GM23338 (cell line): ENCODE results near the gene TPCN2. TPM values are rescaled to one million over a fixed set of nuclear protein-coding genes. Genes with fewer than 3 reads are reported as not detected.
A peak's percentile ranks its signal among the peaks of the same experiment; 100 is the strongest.

ENCODE experiments used
- ATAC-seq: fragments of 200-7000 bp; cut with Tn5 transposase; 3 replicates; pipeline ENCODE4 v1.9.1; 2020
- DNase-seq: peaks from one replicate; pipeline ENCODE4 v3.0.0-alpha.2; 2015; ENCODE audit warnings: low spot score
- H2AFZ ChIP-seq: fragments of 200-600 bp; sonication (generic); 2 replicates; pipeline ENCODE4 v1.8.0; 2016; ENCODE audit warnings: antibody characterized with exemption, mild to moderate bottlenecking, moderate library complexity
- H3F3A ChIP-seq: fragments of 200-600 bp; sonication (generic); replicated peaks from 2 replicates; pipeline ENCODE4 v1.8.0; 2017; ENCODE audit warnings: antibody characterized with exemption, mixed run types, low read depth
- H3K27ac ChIP-seq: fragments of 200-600 bp; sonication (generic); 2 replicates; pipeline ENCODE4 v1.6.1; 2016; ENCODE audit warnings: low read depth
- H3K27me3 ChIP-seq: fragments of 200-600 bp; sonication (generic); 2 replicates; pipeline ENCODE4 v1.8.0; 2016; ENCODE audit warnings: mild to moderate bottlenecking, mixed run types, moderate library complexity; ENCODE audit not compliant: insufficient read depth
- H3K36me3 ChIP-seq: fragments of 200-600 bp; sonication (generic); 2 replicates; pipeline ENCODE4 v1.8.0; 2016; ENCODE audit warnings: mild to moderate bottlenecking; ENCODE audit not compliant: insufficient read depth
- H3K4me1 ChIP-seq: fragments of 200-600 bp; sonication (generic); 2 replicates; pipeline ENCODE4 v1.8.0; 2016; ENCODE audit warnings: mild to moderate bottlenecking, moderate library complexity; ENCODE audit not compliant: insufficient read depth
- H3K4me2 ChIP-seq: fragments of 200-600 bp; sonication (generic); 2 replicates; pipeline ENCODE4 v1.7.1; 2017; ENCODE audit warnings: mixed run types
- H3K4me3 ChIP-seq: fragments of 200-600 bp; sonication (generic); 2 replicates; pipeline ENCODE4 v1.6.1; 2016; ENCODE audit warnings: mixed run types
- H3K79me2 ChIP-seq: fragments of 200-600 bp; sonication (generic); replicated peaks from 2 replicates; pipeline ENCODE4 v1.8.0; 2017; ENCODE audit warnings: mild to moderate bottlenecking; ENCODE audit not compliant: insufficient read depth
- H3K9me2 ChIP-seq: fragments of 200-600 bp; sonication (generic); 2 replicates; pipeline ENCODE4 v1.8.0; 2017; ENCODE audit not compliant: insufficient read depth
- H4K20me1 ChIP-seq: fragments of 200-600 bp; sonication (generic); replicated peaks from 2 replicates; pipeline ENCODE4 v1.8.0; 2017; ENCODE audit warnings: mild to moderate bottlenecking; ENCODE audit not compliant: insufficient read depth
- H3K27ac Mint-ChIP-seq: 2 replicates; pipeline ENCODE4 v1.8.0; 2020; ENCODE audit warnings: inconsistent platforms, mild to moderate bottlenecking, moderate library complexity, mixed read lengths
- H3K27me3 Mint-ChIP-seq: 3 replicates; pipeline ENCODE4 v1.8.0; 2022; ENCODE audit warnings: low read depth, mild to moderate bottlenecking, moderate library complexity, mixed read lengths, inconsistent platforms; ENCODE audit not compliant: insufficient read depth, poor library complexity
- H3K36me3 Mint-ChIP-seq: 3 replicates; pipeline ENCODE4 v1.8.0; 2021; ENCODE audit warnings: low read depth, mild to moderate bottlenecking, inconsistent platforms, moderate library complexity, mixed read lengths
- H3K4me1 Mint-ChIP-seq: 3 replicates; pipeline ENCODE4 v1.8.0; 2020; ENCODE audit warnings: mild to moderate bottlenecking, inconsistent platforms, mixed read lengths
- H3K4me3 Mint-ChIP-seq: 3 replicates; pipeline ENCODE4 v1.8.0; 2021; ENCODE audit warnings: moderate library complexity, mild to moderate bottlenecking, inconsistent platforms, mixed read lengths
- H3K9me3 Mint-ChIP-seq: 3 replicates; pipeline ENCODE4 v1.8.0; 2020; ENCODE audit warnings: moderate library complexity, mild to moderate bottlenecking, inconsistent platforms, mixed read lengths
- CREB1 ChIP-seq: fragments of 250-450 bp; sonication (Bioruptor Pico); IDR thresholded peaks from 2 replicates; pipeline ENCODE4 v1.5.0; 2020; ENCODE audit warnings: low read depth, mild to moderate bottlenecking, moderate library complexity
- CTCF ChIP-seq, 2 experiments: fragments of 200-600 bp in 1 of 2; sonication (generic) in 1 of 2; conservative IDR thresholded peaks; 2 replicates each; pipeline versions ENCODE4 v1.5.1 to v1.6.1; 2016 to 2017; ENCODE audit warnings: antibody characterized with exemption in 2 of 2, low read depth in 2 of 2, mild to moderate bottlenecking in 2 of 2, moderate library complexity in 1 of 2
- ETS1 ChIP-seq: IDR thresholded peaks from 2 replicates; pipeline ENCODE4 v1.6.1; 2016; ENCODE audit warnings: antibody characterized with exemption
- EZH2 ChIP-seq: fragments of 200-600 bp; sonication (generic); IDR thresholded peaks from one replicate; pipeline ENCODE4 v1.8.0; 2017; ENCODE audit warnings: antibody characterized with exemption, mild to moderate bottlenecking, low read depth; ENCODE audit not compliant: unreplicated experiment
- EZH2phosphoT487 ChIP-seq: fragments of 200-600 bp; sonication (generic); IDR thresholded peaks from one replicate; pipeline ENCODE4 v1.8.1; 2018; ENCODE audit warnings: antibody characterized with exemption; ENCODE audit not compliant: unreplicated experiment
- JUNB ChIP-seq: IDR thresholded peaks from one replicate; pipeline ENCODE4 v1.6.1; 2016; ENCODE audit warnings: antibody characterized with exemption; ENCODE audit not compliant: unreplicated experiment
- NANOG ChIP-seq: IDR thresholded peaks from 2 replicates; pipeline ENCODE4 v1.6.1; 2016; ENCODE audit warnings: antibody characterized with exemption, borderline replicate concordance
- POLR2AphosphoS5 ChIP-seq: IDR thresholded peaks from 2 replicates; pipeline ENCODE4 v1.6.1; 2016; ENCODE audit warnings: antibody characterized with exemption, low read depth
- REST ChIP-seq: IDR thresholded peaks from one replicate; pipeline ENCODE4 v1.6.1; 2018; ENCODE audit warnings: antibody characterized with exemption; ENCODE audit not compliant: unreplicated experiment
- STAT1 ChIP-seq: IDR thresholded peaks from one replicate; pipeline ENCODE4 v1.6.1; 2016; ENCODE audit warnings: antibody characterized with exemption; ENCODE audit not compliant: unreplicated experiment
- ZNF114 ChIP-seq: fragments of 250-450 bp; sonication (Bioruptor Pico); IDR thresholded peaks from 2 replicates; pipeline ENCODE4 v1.5.0; 2020; ENCODE audit warnings: mild to moderate bottlenecking, moderate library complexity
- ZNF331 ChIP-seq: fragments of 250-450 bp; sonication (Bioruptor Pico); IDR thresholded peaks from 2 replicates; pipeline ENCODE4 v1.5.0; 2020; ENCODE audit warnings: low read depth, mild to moderate bottlenecking, moderate library complexity
- polyA plus RNA-seq: library from polyadenylated mRNA; unstranded; fragments of >200 nt; fragmentation: Nextera tagmentation; extraction: Ambion mirVana; gene quantifications from 2 replicates; pipeline ENCODE4 v1.2.1, GENCODE V29; 2016
- total RNA-seq: library from RNA; depleted of rRNA; stranded (reverse); fragments of >200 nt; shearing (Covaris generic); gene quantifications from 2 replicates; pipeline ENCODE4 v1.2.3, GENCODE V29; 2014
- TF ChIP-seq, protein P1 (sequence below): fragments of 250-450 bp; sonication (Bioruptor Pico); IDR thresholded peaks from 2 replicates; pipeline ENCODE4 v1.5.0; 2020; ENCODE audit warnings: mild to moderate bottlenecking, moderate library complexity

Gene TPCN2
- total and polyA plus RNA-seq, 2 experiments from 2014 or later, result 5.8 to 14.7 TPM

DNA sequence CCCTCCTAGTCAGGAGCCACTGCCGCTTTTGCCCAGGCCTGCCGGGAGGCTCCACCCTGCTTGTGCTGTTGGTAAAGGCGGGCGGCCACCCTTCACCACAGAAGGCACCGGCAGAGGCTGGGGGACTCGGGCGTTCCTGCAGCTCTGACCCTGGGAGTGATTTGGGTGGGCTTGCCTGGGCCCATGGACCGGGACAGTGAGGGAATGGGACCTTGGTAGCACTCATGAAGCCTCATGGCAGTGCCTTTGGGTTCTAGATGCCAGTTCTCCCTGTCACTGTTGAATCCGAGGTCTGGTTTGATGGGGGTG, 4.4 kb downstream of the TPCN2 start:
- Histone ChIP-seq H3K79me2 (peaks cover 52% of the 10 kb centered on the region), H3K4me2 (no peak overlapping the region), H3K36me3 (no peaks in the 10 kb centered on the region), H3K27ac (no peak overlapping the region), H2AFZ (no peak overlapping the region), H3K4me1 (peaks cover 2% of the 10 kb centered on the region; the same call in 1 of the 2 replicates), H4K20me1 (no peaks in the 10 kb centered on the region; the same call in 1 of the 2 replicates), H3K4me3 (no peak overlapping the region), H3K9me2 (no peaks in the 10 kb centered on the region), H3F3A (no peaks in the 10 kb centered on the region), H3K27me3 (no peaks in the 10 kb centered on the region)
- DNase-seq (no peak), ATAC-seq (no peak)
- Mint-ChIP-seq H3K9me3 (no peaks in the 10 kb centered on the region), H3K27ac (peak overlapping the region; percentile 78; the same call in 1 of the 2 replicates), H3K4me1 (peaks cover 11% of the 10 kb centered on the region), H3K36me3 (no peaks in the 10 kb centered on the region; the same call in 2 of the 3 replicates), H3K27me3 (peaks cover 3% of the 10 kb centered on the region), H3K4me3 (no peak overlapping the region)
- TF ChIP-seq CTCF (conservative IDR thresholded peaks at IDR 0.05; ENCODE audit: low read depth in 2 of 2) (no peak), ETS1 (no peak), ZNF331 (CRISPR knock-in tag) (no peak), CREB1 (CRISPR knock-in tag) (no peak), NANOG (no peak), REST (no peak), JUNB (no peak), ZNF114 (no peak), POLR2AphosphoS5 (no peak), STAT1 (no peak), EZH2phosphoT487 (no peak), EZH2 (no peak)
- TF ChIP-seq, protein P1, sequence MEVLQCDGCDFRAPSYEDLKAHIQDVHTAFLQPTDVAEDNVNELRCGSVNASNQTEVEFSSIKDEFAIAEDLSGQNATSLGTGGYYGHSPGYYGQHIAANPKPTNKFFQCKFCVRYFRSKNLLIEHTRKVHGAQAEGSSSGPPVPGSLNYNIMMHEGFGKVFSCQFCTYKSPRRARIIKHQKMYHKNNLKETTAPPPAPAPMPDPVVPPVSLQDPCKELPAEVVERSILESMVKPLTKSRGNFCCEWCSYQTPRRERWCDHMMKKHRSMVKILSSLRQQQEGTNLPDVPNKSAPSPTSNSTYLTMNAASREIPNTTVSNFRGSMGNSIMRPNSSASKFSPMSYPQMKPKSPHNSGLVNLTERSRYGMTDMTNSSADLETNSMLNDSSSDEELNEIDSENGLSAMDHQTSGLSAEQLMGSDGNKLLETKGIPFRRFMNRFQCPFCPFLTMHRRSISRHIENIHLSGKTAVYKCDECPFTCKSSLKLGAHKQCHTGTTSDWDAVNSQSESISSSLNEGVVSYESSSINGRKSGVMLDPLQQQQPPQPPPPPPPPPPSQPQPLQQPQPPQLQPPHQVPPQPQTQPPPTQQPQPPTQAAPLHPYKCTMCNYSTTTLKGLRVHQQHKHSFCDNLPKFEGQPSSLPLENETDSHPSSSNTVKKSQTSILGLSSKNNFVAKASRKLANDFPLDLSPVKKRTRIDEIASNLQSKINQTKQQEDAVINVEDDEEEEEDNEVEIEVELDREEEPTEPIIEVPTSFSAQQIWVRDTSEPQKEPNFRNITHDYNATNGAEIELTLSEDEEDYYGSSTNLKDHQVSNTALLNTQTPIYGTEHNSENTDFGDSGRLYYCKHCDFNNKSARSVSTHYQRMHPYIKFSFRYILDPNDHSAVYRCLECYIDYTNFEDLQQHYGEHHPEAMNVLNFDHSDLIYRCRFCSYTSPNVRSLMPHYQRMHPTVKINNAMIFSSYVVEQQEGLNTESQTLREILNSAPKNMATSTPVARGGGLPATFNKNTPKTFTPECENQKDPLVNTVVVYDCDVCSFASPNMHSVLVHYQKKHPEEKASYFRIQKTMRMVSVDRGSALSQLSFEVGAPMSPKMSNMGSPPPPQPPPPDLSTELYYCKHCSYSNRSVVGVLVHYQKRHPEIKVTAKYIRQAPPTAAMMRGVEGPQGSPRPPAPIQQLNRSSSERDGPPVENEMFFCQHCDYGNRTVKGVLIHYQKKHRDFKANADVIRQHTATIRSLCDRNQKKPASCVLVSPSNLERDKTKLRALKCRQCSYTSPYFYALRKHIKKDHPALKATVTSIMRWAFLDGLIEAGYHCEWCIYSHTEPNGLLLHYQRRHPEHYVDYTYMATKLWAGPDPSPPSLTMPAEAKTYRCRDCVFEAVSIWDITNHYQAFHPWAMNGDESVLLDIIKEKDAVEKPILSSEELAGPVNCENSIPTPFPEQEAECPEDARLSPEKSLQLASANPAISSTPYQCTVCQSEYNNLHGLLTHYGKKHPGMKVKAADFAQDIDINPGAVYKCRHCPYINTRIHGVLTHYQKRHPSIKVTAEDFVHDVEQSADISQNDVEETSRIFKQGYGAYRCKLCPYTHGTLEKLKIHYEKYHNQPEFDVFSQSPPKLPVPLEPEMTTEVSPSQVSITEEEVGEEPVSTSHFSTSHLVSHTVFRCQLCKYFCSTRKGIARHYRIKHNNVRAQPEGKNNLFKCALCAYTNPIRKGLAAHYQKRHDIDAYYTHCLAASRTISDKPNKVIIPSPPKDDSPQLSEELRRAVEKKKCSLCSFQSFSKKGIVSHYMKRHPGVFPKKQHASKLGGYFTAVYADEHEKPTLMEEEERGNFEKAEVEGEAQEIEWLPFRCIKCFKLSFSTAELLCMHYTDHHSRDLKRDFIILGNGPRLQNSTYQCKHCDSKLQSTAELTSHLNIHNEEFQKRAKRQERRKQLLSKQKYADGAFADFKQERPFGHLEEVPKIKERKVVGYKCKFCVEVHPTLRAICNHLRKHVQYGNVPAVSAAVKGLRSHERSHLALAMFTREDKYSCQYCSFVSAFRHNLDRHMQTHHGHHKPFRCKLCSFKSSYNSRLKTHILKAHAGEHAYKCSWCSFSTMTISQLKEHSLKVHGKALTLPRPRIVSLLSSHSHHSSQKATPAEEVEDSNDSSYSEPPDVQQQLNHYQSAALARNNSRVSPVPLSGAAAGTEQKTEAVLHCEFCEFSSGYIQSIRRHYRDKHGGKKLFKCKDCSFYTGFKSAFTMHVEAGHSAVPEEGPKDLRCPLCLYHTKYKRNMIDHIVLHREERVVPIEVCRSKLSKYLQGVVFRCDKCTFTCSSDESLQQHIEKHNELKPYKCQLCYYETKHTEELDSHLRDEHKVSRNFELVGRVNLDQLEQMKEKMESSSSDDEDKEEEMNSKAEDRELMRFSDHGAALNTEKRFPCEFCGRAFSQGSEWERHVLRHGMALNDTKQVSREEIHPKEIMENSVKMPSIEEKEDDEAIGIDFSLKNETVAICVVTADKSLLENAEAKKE (CRISPR knock-in tag), result no peak
